Fibroblast of the aortic adventitia (primary cell): ENCODE data around the gene COMP. TPM values are rescaled to one million over a fixed set of nuclear protein-coding genes. Genes with fewer than 3 reads are reported as not detected.
"Not testable (repeated sequence)": the region's sequence is repeated elsewhere in the genome, so short reads cannot be mapped to it uniquely, and the experiment has no call there.

Experiments used
- DNase-seq: peaks from one replicate; pipeline ENCODE4 v3.0.0-alpha.2; 2010; ENCODE audit warnings: low read depth
- H3K4me3 ChIP-seq: 2 replicates; pipeline ENCODE4 v1.5.1; 2011; ENCODE audit warnings: low read depth, mild to moderate bottlenecking, control low read depth, low read length, moderate library complexity
- total RNA-seq: library from RNA; depleted of rRNA; stranded (reverse); fragments of >200 nt; gene quantifications from 2 replicates; pipeline ENCODE4 v1.2.3, GENCODE V29; 2012; ENCODE audit warnings: low replicate concordance
- TF ChIP-seq, protein P1 (sequence below): IDR thresholded peaks from 2 replicates; pipeline ENCODE4 v1.5.1; 2011; ENCODE audit warnings: mild to moderate bottlenecking, low read length, control low read depth, inconsistent platforms; ENCODE audit not compliant: insufficient read depth

COMP gene
- total RNA-seq, 1 donor: 0.63 TPM

DNA sequence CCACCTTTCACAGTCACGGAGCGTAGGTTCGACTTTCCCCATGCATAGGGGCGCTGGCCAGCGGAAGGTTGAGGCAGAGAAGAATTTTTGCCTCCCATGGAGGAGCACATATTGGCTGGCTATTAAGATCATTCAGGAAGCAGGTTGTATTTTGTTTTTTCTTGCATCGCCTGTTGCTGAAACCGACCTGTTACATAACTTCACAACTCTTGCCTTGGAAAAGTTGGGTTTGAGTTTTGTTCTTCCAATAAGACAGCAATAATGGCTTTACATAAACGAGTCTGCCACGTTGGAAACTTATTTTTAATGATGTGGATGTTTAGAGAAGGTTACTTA, 42.0 kb upstream of the COMP start:
- DNase-seq: no peak
- TF ChIP-seq, protein P1, sequence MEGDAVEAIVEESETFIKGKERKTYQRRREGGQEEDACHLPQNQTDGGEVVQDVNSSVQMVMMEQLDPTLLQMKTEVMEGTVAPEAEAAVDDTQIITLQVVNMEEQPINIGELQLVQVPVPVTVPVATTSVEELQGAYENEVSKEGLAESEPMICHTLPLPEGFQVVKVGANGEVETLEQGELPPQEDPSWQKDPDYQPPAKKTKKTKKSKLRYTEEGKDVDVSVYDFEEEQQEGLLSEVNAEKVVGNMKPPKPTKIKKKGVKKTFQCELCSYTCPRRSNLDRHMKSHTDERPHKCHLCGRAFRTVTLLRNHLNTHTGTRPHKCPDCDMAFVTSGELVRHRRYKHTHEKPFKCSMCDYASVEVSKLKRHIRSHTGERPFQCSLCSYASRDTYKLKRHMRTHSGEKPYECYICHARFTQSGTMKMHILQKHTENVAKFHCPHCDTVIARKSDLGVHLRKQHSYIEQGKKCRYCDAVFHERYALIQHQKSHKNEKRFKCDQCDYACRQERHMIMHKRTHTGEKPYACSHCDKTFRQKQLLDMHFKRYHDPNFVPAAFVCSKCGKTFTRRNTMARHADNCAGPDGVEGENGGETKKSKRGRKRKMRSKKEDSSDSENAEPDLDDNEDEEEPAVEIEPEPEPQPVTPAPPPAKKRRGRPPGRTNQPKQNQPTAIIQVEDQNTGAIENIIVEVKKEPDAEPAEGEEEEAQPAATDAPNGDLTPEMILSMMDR: no peak
- peak overlapping the region; percentile 83 for H3K4me3 ChIP-seq

DNA sequence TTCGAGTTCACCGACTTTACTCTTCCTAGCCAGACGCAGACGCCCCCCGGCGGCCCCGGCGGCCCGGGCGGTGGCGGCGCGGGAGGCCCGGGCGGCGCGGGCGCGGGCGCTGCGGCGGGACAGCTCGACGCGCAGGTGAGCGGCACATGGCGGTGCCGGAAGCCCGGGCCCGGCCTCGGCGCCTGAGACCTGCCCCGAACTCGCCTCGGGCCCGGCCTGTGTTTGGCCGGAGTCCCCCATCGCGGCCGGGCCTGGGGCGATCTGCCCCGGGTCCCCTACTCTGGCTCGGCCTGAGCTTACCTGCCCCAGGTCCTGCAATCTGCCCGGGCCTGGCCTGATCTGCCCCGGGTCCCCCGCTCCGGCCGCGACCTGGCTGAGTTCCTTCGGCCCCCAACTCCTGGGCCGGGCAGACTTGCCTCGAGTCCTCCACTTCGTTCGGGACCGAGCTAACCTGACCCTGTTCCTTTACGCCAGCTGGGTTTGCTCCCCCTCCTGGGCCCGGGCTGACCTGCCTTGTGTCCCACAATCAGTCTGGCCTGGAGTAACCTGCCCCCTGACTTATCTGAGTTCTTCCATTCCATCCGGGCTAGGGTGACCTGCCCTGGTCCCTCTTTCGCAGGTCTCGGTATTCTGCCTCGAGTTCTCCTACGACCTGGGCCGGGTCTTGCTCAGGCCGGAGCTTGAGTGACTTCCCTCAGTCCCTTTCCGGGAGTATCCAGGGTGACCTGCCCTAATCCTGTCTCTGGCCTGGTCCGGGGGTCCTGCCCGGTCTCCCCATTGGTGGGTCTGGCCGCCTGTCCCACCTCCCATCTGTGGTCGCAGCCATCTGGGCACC, 41.4 kb upstream of the COMP start:
- TF ChIP-seq, protein P1: peak; percentile 31
- H3K4me3 ChIP-seq: peak overlapping the region; percentile 83
- no peak for DNase-seq

DNA sequence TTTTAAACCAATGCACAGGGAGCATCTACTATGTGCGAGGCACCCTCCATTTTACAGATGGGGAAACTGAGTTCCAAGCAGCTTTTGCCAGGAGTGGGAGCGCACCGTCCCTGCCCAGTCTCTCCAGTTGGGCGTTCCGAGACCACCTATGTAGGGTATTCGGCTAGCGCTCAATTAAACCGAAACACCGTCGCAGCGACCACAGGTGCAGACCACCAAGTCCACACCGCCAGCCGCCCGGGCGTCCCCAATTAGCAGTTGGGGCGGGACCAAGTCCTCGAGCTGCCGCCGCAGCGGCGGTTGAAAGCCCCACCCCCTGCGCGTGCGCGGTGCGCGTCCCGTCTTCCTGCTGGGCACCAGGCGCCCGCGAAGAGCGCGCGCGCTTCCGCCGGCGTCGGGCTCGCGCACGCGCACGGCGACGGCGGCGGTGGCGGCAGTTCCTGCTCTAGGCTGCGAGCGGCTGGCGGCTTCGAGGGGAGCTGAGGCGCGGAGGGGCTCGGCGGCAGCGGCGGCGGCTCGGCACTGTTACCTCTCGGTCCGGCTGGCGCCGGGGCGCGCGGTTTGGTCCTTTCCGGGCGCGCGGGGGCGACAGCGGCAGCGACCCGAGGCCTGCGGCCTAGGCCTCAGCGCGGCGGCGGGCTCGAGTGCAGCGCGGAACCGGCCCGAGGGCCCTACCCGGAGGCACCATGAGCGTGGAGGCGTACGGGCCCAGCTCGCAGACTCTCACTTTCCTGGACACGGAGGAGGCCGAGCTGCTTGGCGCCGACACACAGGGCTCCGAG, 40.6 kb upstream of the COMP start, which contains the start of gene UPF1:
UPF1 (plus strand) TSS at position 436 of the 782 bp plus-strand sequence; CDS start at position 687, 251 bp downstream.
- TF ChIP-seq, protein P1: no peak
- peak; percentile 86 for DNase-seq

DNA sequence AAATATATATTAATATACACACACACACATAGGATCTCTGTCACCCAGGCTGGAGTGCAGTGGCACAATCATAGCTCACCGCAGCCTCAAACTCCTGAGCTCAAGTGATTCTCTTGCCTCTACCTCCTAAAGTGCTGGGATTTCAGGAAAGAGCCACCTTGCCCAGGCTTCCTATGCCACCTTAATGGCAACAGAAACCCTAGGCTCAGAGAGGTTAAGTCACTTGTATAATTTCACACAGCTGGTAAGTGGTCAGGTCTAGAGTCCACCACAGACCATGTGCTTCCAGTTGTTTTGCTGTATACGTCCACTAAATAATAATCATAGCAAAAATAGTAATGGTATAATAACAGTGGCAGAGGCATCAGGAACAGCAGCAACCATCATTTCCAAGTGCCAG, 39.4 kb upstream of the COMP start:
- no peak overlapping the region for H3K4me3 ChIP-seq
- DNase-seq: no peak
- TF ChIP-seq, protein P1: no peak

More for the DNA sequence above, 40.6 kb upstream of the COMP start, which contains the start of gene UPF1:
- H3K4me3 ChIP-seq: peak within 1 kb of the TSS; percentile 83

DNA sequence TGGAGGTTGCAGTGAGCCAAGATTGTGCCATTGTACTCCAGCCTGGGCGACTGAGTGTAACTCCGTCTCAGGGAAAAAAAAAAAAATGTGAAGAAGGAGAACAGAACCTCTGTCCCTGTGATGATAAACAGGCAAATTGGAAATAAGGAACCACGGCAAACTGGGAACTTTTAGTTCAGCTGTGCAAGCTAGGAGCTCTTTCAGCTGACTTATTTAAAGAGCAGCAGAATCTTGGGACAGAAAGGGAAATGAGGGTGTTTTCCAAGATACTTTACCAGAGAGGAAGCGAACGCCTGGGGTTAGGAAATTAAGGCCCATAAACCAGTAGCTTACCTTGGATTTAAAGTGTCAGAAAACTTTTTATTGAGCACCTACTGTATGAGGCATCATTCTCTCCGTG, 37.7 kb upstream of the COMP start:
- TF ChIP-seq, protein P1: no peak
- no peak for DNase-seq
- H3K4me3 ChIP-seq: no peak overlapping the region

DNA sequence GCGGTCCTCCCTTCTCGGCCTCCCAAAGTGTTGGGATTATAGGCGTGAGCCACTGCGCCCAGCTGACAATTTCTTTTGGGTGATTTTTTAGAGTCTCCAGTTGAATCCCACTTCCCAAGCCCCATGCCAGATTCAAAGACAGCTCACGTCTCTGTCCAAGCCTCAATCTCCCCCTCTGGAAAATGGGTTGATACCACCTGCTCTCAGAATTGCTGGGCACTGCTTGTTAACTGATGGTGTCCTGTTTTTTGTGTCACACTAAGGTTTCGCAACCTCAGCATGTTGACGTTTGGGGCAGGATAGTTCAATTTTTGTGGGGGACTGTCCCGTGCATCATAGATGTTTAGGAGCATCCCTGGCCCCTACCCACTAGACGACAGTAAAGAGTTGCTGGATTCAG, 26.5 kb upstream of the COMP start:
- TF ChIP-seq, protein P1: no peak

DNA sequence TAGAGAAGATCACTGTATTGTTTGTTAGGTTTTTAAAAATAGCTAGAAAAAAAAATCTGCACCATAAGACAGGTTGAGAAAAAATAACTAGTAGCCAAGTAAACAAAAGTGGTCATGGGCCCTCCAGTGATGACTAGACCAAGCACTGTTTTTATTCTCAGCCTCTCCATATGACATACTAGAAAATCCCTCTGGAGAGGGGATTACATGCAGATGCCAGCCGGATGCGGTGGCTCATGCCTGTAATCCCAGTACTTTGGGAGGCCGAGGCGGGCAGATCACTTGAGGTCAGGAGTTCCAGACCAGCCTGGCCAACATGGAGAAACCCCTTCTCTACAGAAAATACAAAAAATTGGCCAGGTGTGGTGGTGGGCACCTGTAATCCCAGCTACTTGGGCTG, 25.5 kb upstream of the COMP start:
- DNase-seq, H3K4me3 ChIP-seq: not testable (repeated sequence)

More for the DNA sequence above, 26.5 kb upstream of the COMP start:
- no peak overlapping the region for H3K4me3 ChIP-seq
- DNase-seq: no peak
